Cerebellar cortex (tissue), 1 donor: ENCODE data around the gene TTN.
A peak's percentile ranks its signal among the peaks of the same experiment; 100 is the strongest.

Source experiments
- DNase-seq: peaks from one replicate; pipeline ENCODE4 v3.0.0-alpha.2; 2015; ENCODE audit warnings: low spot score

The TTN gene

GRCh38 chr2:178811045-178811444 lies 3.8 kb upstream of the TTN start:
- DNase-seq: no peak

DNA sequence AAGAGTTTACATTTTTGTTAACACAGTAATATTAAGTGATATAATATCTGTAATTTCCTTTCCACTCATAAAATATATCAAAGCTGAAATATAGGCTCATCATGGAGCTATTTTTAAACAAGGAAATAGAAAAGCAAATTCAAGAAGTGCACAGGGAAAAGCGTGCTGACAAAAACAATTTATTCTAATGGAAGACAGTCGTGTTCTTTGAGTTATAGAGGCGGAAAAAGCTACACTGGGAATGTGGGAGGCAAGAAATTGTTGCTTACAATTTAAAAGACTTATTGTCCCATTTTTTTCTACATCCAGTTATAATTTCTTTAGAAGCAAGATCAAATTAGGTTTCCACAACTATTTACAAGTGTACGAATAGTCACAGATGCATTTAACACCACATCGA lies 3.2 kb upstream of the TTN start:
- no peak for DNase-seq

DNA sequence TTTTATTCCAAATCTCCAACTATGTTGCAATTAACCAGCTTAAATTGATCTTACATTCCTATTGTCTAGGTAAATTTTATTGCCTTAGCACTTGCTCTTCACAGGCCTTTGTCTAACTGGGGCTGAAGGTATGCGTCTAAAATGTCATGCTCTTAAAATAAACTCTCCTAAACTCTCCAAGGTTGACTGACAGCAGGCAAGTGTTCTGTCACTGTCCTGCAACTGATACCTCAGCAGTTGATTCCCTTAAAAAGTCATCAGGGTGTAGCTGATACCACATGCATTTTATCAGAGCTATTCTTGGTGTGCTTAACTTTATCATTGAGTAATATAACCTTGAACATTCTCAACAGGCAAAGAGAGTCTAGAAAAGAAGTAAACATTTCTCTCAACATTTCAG lies 680 bp downstream of the TTN start:
- DNase-seq: no peak

GRCh38 chr2:178805457-178805856 lies 1.8 kb downstream of the TTN start:
- DNase-seq: no peak

DNA sequence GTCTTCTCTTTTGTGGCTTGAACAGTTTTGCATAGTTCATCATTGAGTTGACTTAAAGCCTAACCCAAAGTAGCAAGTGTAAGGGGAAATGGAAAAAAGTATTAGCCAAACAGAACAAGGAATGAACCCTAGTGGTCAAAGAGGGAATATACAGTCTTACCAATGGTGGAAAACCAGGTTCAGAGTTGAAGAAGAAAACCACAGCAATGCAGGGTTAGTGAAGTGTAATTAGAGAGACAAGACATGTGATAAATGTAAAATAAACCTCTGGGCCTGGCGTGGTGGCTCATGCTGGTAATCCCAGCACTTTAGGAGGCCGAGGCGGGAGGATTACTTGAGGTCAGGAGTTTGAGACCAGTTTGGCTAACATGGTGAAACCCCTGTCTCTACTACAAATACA lies 2.4 kb downstream of the TTN start:
- peak; percentile 8 for DNase-seq

- no peak for DNase-seq
Observed at GRCh38 chr2:178800510-178800909, 6.7 kb downstream of the TTN start.

DNA sequence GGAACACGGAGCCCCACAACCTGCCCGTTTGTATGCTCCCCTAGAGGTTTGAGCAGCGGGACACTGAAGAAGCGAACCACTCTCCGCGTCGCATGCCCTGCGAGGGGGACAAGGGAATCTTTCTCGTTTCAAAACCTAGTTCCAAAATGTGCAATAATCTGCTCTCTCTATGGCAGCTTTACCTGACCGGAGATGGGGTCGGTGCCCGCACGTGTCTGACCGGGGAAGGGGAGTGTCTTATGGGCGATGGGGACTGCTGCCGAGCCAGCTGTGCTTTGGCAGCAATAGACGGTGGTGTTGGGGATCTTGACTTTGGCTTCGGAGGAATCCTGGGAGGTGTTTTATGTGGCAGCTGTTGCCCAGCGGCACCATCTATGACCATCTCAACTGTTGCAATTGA lies 7.9 kb downstream of the TTN start:
- no peak for DNase-seq

DNA sequence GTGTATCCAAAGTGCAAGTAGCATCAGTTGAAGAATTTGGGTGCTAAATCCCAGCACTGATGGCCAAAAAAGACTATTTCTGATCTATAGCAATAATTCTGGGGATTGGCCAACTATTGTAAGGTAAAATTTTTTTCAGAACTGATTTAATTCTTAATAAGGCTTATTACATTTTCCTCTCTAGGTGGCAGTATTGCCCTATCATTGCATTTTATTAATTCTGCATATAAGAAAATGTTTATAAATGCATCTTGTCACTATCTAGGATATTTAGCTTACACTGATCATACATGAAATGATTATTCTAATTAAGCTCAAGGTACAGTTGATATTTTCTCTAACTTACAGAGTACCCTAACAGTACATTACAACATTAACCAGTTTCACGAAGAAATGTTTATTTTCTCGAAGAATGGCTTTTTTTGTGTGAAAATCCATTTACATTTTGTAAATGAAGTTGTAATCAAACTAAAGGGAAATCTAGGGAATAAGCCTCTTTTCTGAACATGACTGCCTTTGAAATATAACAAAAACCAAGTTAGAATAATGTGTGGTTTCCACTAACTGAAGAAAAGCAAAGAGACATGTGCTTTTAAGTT lies 11.0 kb downstream of the TTN start:
- DNase-seq: peak; percentile 7

- DNase-seq: no peak
Observed at GRCh38 chr2:178787934-178788333, 19.3 kb downstream of the TTN start.

DNA sequence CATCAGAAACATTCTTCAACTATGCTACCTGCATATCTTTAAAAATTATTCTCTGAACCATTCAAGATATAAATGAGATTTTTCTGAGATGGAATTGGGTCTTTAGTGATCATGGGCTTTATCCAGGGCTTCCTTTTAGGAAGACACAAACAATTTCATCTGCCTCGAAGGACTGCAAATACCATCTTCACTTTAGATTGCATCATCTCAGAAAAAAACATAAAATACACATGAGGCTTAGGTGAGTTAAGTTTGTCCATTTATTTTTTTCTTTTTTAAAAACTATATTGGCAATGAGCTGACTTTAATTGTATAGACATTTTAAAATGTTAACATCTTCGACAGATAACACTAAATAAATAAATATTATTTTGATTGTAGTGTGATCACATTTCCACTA lies 20.1 kb downstream of the TTN start:
- no peak for DNase-seq

DNA sequence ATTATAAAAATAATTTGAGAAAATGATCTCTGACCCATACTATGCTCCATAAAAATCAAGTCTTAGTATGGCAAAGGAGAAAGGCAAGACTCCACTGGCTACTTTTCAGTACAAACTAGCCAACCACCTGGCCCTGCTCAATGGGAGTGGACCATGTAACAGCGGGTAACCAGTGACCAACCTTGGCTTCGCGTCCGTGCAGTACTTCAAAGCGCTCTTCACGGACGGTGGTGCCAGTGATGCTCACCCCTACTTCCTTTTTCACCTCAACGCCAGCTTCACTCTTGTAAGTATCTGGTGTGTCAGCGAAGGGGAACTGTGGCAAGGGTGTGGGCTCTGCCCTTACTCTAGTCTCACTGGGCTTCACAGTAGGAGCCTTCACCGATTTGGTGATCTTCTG lies 23.3 kb downstream of the TTN start:
- DNase-seq: no peak

GRCh38 chr2:178782236-178782635 lies 25.0 kb downstream of the TTN start:
- no peak for DNase-seq

DNA sequence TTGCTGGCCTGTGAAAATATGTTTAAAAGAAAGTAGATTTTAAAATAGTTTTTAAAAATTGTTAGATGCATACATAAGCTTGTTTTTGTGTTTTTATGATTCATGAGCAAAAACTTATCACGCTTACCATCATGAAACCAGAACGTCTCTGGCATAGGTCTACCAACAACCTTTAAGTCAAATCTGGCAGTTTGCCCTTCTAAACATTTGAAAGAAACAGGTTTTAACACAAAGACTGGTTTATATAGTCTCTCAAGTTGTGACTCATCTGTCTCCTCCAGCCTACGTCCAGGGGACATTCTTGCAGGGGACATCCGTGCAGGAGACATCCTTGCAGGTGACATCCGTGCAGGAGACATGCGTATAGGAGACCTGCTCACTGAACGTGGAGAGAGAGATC lies 29.6 kb downstream of the TTN start:
- no peak for DNase-seq

GRCh38 chr2:178776751-178777150 lies 30.5 kb downstream of the TTN start:
- DNase-seq: no peak

DNA sequence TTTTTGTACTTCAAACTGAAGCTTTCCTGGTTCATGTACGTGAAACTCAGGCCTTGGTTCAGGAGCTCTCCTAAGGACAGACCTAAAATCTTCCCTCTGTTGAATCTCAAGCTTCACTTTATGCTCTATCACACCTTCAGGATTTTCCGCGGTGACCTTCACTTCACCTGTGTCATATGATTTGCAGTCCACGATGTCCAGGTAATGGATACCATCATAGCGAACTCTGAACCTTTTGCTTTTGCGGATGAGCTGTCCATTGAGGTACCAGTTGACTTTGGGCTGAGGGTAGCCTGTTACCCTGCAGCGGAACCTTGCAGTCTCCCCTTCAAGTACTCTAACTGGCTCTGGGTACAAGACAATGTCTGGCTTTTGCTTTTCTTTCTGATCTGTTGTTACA lies 31.2 kb downstream of the TTN start:
- DNase-seq: no peak

- DNase-seq: no peak
Observed at GRCh38 chr2:178770518-178770917, 36.7 kb downstream of the TTN start.

DNA sequence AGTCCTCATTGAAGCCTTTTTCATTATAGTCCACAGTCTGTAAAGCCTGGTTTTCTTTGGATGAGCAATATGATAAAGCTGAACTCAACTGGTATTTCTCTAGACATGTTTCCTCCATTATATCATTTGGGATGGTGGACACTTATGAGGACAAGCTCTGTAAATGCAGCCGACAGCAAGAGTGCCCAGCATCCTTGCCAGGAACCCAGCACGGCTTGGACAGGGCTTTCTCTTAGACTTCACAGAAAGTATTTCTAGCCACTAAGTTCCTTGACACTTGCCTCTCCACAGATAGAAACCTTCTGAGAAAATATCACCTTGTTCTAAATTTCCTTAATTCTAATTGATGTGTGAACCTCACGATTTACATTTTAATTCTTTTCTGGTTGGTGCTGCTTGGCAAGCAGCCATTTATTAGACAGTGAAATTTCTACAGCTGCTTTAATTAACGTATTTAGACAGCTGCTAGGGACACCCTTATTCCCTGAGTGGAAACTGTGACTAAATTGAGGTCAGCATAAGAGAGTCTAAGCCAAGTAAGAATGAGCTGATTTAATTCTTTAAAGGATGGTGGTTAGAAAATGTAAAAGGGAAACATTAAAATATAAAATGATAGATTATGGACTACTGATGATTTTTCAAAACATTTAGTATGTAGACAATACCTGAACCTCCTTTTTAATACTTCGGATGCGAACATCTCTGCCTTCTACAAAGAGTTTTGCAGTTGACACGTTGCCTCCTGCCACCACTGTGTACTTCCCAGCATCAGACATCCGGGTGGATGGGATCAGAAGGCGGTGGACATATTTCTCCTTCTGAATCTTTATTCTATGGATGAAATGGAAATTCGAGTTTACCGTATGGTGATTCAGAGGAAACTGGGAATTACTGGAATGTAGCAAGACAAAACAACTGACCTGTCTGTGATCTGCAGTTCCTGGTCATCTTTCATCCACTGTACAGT lies 39.8 kb downstream of the TTN start:
- peak; percentile 8 for DNase-seq

GRCh38 chr2:178764097-178764496 lies 43.1 kb downstream of the TTN start:
- no peak for DNase-seq

DNA sequence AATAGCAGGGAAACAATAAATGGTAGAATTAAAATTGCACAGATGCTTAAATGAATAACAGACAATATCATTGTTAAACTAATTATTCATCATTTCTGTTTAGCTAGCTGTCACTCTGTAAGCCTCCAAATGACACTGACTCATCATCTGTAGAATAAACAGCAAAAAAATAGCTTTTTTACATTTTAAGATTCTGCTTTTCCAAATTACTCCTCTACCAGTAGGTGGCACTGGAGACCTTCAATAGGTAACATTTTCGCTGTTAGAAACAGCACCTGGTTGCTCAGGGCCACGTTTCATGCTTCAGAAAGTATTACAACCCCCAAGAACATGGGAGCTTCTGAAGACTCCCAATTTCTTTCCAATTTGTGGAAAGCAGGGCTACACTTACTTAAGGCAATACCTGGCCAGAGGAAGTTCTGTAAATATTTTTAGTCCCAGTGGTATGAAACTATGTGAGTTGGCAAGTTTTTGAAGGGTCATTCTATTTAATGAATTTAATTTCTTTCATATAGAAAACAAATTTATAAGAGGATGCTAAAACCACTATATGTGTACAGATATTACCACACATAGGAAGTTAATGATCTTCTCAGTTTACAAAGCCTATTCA lies 45.4 kb downstream of the TTN start:
- peak; percentile 41 for DNase-seq

DNA sequence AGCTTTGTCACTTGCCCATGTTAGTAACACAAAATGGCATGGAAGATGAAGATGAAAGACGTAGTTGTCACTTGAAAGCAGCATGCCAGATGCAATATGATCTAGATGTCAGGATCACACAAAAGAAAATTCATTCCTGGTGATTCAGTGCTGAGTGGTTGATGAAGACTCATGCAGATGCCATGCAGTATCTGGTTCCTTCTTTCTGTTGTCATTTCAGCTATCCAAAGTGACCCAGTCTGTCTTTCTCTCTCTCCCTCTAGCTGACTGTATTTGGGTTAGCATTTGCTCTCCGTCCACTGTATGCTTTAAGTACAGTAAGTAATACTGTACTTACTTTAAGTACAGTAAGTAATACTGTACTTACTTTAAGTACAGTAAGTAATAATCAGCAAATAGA lies 50.4 kb downstream of the TTN start:
- no peak for DNase-seq

DNA sequence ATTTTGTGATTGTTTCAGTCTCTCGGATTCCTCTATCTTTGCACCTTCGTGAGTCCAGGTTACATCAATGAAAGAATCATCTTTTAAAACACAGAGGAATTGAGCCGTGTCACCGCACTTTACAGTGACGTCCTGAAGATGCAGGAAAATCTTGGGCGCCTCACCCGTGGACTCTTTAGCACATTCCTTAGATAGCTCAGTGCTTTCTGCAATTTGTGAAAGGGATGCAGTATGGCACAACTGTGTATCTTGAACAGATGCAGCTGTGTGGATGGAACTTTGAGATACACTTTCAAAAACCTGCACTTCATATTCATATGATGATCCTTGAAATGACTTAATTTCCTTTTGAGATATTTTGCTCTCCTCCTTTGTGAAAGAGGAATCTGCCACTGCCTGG lies 50.9 kb downstream of the TTN start:
- DNase-seq: no peak

GRCh38 chr2:178747767-178748166 lies 59.5 kb downstream of the TTN start:
- no peak for DNase-seq

DNA sequence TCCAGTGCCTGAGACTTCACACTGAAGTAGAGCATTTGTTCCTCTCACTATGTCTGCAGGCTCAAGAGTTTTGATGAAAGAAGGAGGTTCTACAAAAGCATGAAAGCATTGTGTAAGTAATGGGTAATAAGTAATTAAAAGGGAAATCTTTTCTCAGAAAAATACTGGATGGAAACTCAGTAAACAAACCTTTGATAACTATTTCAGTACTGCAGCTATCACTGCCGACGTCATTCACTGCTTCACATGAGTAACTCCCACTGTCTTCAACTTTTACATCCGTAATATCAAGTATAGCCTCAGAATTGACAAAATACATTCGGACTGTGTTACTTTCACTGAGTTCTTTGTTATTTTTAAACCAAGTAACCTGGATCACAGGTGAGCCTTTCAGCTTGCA lies 72.7 kb downstream of the TTN start:
- DNase-seq: no peak
